ENCODE data around the gene RIMKLB. TPM values are rescaled to one million over a fixed set of nuclear protein-coding genes. Genes with fewer than 3 reads are reported as not detected.
"Not testable (repeated sequence)": the region's sequence is repeated elsewhere in the genome, so short reads cannot be mapped to it uniquely, and the experiment has no call there.

Gene RIMKLB
- total RNA-seq, 1 donor from 2014 or later: 44.7 TPM

DNA sequence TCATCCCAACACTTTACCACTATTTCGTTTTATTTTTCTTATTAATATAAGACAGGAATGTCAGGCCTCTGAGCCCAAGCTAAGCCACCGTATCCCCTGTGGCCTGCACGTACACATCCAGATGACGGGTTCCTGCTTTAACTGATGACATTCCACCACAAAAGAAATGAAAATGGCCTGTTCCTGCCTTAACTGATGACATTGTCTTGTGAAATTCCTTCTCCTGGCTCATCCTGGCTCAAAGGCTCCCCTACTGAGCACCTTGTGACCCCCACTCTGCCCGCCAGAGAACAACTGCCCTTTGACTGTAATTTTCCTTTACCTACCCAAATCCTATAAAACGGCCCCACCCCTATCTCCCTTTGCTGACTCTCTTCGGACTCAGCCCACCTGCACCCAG lies 112.3 kb downstream of the RIMKLB start:
- H3K27ac ChIP-seq; H3K27me3 ChIP-seq; H3K4me1 ChIP-seq; H3K4me3 ChIP-seq; H3K9me3 ChIP-seq; DNase-seq (ENCODE audit: extremely low spot score in 2 of 2); H3K36me3 ChIP-seq; intact Hi-C loops (cut with DNase I): not testable (repeated sequence)

DNA sequence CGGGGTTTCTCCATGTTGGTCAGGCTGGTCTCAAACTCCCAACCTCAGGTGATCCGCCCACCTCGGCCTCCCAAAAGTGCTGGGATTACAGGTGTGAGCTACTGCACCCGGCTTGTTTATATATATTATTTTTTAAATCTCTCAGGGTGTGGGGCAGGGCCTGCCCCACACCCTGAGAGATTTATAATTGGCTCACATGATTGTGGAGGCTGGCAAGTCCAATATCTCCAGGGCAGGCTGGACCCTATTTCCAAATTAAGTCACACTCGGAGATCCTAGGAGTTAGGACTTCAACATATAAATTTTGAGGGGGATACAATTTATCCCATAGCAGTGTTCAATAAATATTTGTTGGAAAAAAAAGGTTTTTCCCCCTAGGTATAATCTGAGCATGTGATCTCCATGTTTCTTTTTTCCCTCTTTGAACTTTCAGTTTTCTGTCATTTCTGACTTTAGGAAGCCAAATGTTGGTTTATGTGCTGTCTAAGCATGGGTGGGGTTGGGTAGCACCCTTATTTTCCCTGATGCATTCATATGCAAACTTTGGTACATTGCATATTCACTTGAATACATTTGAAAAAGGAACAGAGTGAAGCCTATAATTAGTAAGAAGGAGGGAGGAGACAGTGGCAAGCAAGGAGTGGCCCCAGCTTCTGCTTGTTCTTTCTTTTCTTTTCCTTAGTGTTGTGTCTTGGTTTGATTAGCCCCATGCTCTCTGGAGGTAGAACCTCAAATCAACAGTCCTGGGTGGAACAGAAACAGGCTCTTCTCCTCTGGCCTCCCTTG lies 116.0 kb downstream of the RIMKLB start:
- Histone ChIP-seq H3K4me1 (no peaks in the 10 kb centered on the region), H3K27me3 (no peaks in the 10 kb centered on the region), H3K4me3 (no peak overlapping the region), H3K9me3 (no peaks in the 10 kb centered on the region), H3K36me3 (no peaks in the 10 kb centered on the region), H3K27ac (no peak overlapping the region)
- intact Hi-C loops (cut with DNase I): no loop called here
- DNase-seq (ENCODE audit: extremely low spot score in 2 of 2): no peak
- no peak for TF ChIP-seq POLR2AphosphoS5 (IDR thresholded peaks at IDR 0.05; ENCODE audit: insufficient read depth in 1 of 2, low read depth in 1 of 2)
- TF ChIP-seq, protein P1, sequence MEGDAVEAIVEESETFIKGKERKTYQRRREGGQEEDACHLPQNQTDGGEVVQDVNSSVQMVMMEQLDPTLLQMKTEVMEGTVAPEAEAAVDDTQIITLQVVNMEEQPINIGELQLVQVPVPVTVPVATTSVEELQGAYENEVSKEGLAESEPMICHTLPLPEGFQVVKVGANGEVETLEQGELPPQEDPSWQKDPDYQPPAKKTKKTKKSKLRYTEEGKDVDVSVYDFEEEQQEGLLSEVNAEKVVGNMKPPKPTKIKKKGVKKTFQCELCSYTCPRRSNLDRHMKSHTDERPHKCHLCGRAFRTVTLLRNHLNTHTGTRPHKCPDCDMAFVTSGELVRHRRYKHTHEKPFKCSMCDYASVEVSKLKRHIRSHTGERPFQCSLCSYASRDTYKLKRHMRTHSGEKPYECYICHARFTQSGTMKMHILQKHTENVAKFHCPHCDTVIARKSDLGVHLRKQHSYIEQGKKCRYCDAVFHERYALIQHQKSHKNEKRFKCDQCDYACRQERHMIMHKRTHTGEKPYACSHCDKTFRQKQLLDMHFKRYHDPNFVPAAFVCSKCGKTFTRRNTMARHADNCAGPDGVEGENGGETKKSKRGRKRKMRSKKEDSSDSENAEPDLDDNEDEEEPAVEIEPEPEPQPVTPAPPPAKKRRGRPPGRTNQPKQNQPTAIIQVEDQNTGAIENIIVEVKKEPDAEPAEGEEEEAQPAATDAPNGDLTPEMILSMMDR (IDR thresholded peaks at IDR 0.05): no peak
- TF ChIP-seq POLR2A (IDR thresholded peaks at IDR 0.05): no peak

DNA sequence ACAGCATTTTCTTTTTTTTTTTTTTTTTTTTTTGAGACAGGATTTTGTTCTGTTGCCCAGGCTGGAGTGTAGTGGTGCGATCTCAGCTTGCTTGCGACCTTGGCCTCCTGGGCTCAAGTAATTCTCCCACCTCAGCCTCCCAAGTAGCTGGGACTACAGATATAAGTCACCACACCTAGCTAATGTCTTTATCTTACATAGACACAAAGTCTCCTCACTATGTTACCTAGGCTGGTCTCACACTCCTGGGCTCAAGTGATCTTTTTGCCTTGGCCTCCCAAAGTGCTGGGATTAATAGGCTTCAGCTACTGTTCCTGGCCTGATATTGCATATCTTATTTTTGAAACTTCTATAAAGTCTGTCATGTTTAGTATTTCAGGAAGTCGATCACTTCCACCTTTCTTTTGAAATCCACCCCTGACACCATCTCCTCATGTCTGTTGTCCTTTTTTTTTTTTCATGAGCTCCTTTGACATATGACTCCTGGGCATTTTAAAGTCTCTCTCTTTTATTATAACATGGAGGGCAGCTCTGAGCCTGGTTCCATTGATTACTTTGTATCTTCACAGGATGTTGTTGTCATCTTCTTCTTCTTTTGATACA lies 118.8 kb downstream of the RIMKLB start:
- intact Hi-C loops (cut with DNase I): loop anchor here (5.0 kb wide), 1 partner anchor 1439 kb away; no protein-coding TSS in a partner anchor
- no peaks in the 10 kb centered on the region for H3K4me1 ChIP-seq
- TF ChIP-seq, protein P1 (IDR thresholded peaks at IDR 0.05): no peak
- TF ChIP-seq POLR2A (IDR thresholded peaks at IDR 0.05): no peak
- no peak for TF ChIP-seq POLR2AphosphoS5 (IDR thresholded peaks at IDR 0.05; ENCODE audit: insufficient read depth in 1 of 2, low read depth in 1 of 2)
- no peak overlapping the region for H3K27ac ChIP-seq
- H3K36me3 ChIP-seq: no peaks in the 10 kb centered on the region
- no peak for DNase-seq (ENCODE audit: extremely low spot score in 2 of 2)
- no peaks in the 10 kb centered on the region for H3K9me3 ChIP-seq
- no peaks in the 10 kb centered on the region for H3K27me3 ChIP-seq
- no peak overlapping the region for H3K4me3 ChIP-seq

DNA sequence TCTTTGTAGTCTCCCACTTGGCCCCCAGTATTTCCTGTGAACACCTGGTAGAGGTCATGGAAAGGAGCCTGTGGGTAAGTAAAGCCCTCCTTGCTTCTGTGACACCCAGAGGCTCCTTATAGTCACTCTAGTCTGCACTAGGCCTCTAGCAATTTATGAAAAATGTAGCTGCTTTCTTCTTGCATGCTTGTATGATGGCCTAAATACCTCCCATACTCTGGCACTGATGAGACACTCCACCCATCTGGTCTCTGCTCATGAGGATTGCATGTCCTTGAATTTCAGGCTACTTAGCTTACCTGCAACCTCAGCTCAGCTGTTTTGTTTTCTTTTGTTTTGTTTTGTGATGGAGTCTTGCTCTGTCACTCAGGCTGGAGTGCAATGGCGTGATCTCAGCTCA lies 120.1 kb downstream of the RIMKLB start:
- DNase-seq (ENCODE audit: extremely low spot score in 2 of 2): no peak
- intact Hi-C loops (cut with DNase I): loop anchor here (5.0 kb wide), 1 partner anchor 1441 kb away; no protein-coding TSS in a partner anchor
- Histone ChIP-seq H3K36me3 (no peaks in the 10 kb centered on the region), H3K9me3 (no peaks in the 10 kb centered on the region), H3K27ac (no peak overlapping the region), H3K27me3 (no peaks in the 10 kb centered on the region), H3K4me3 (no peak overlapping the region), H3K4me1 (no peaks in the 10 kb centered on the region)
- TF ChIP-seq POLR2AphosphoS5 (IDR thresholded peaks at IDR 0.05; ENCODE audit: insufficient read depth in 1 of 2, low read depth in 1 of 2) (no peak), POLR2A (IDR thresholded peaks at IDR 0.05) (no peak)
- TF ChIP-seq, protein P1 (IDR thresholded peaks at IDR 0.05): no peak

DNA sequence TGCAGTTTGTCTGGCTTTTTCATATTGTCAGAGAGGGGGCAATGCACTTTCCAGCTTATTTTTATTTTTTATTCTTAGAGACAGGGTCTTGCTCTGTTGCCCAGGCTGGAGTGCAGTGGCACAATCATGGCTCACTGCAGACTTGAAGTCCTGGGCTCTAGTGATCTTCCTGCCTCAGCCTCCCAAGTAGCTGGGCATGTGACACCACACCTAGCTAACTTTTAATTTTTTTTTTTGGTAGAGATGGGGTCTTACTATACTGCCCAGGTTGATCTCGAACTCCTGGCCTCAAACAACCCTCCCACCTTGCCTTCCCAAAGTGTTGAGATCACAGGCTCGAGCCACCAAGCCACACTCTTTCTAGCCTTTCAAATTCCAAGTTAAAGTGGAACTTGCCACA lies 120.7 kb downstream of the RIMKLB start:
- no peak for DNase-seq (ENCODE audit: extremely low spot score in 2 of 2)
- Histone ChIP-seq H3K4me3 (no peak overlapping the region), H3K36me3 (no peaks in the 10 kb centered on the region), H3K4me1 (no peaks in the 10 kb centered on the region), H3K9me3 (no peaks in the 10 kb centered on the region), H3K27me3 (no peaks in the 10 kb centered on the region), H3K27ac (no peak overlapping the region)
- intact Hi-C loops (cut with DNase I): loop anchor here (5.0 kb wide), 1 partner anchor 1441 kb away; no protein-coding TSS in a partner anchor
- TF ChIP-seq POLR2AphosphoS5 (IDR thresholded peaks at IDR 0.05; ENCODE audit: insufficient read depth in 1 of 2, low read depth in 1 of 2) (no peak), POLR2A (IDR thresholded peaks at IDR 0.05) (no peak)
- TF ChIP-seq, protein P1 (IDR thresholded peaks at IDR 0.05): no peak

Data from vagina (tissue), 2 donors.